Pons (tissue), 1 donor: ENCODE results near the gene TSC2.
"Not testable (repeated sequence)": the region's sequence is repeated elsewhere in the genome, so short reads cannot be mapped to it uniquely, and the experiment has no call there.

ENCODE experiments used
- DNase-seq: peaks from one replicate; pipeline ENCODE4 v3.0.0-alpha.2; 2016; ENCODE audit warnings: low spot score

Gene TSC2

DNA sequence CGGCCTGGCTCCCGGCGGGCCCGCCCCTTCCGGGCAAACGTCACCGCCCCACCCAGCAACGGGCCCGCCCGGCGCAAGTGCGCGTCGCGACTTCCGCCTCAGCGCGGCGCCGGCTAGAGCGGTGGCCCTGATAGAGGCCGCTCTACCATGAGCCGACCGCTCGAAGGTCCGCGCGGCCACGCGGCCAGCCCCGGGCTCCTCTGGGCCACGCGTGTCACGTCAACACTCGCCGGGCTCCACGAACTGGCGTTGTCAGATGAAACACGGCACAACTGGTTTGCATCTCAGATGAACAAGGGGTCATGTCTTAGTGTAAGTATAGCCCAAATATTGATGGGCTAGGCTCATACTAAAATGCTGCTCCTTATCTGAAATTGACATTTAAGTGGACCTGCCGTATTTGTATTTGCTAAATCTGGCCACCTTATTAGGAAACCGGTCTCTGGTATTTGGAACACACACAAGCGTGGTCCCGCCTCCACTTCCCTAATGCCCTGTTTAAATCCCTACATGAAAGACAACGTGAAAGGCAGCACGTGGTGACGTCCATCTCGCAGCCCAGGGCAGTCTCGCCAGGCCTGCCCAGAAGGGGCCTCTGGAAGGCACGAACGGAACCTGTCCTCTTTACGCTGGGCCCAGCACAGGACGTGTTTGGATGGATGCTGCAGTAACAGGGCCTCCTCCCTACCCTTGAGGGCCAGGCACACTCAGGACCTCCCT lies 37.8 kb upstream of the TSC2 start, which contains the start of gene ZNF598:
TSS of gene ZNF598 (minus strand) at position 31 of the 720 bp plus-strand sequence.
- peak; percentile 87 for DNase-seq

DNA sequence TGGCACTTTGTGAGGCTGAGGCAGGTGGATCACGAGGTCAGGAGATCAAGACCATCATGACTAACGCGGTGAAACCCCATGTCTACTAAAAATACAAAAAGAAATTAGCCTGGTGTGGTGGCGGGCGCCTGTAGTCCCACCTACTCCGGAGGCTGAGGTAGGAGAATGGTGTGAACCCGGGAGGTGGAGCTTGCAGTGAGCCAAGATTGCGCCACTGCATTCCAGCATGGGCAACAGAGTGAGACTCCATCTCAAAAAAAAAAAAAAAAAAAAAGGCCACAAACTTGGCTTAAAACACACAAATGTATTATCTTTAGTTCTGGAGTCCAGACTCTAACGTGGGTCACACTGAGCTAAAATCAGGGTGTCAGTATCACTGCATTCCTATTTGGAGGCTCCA lies 36.1 kb upstream of the TSC2 start:
- DNase-seq, result not testable (repeated sequence)

DNA sequence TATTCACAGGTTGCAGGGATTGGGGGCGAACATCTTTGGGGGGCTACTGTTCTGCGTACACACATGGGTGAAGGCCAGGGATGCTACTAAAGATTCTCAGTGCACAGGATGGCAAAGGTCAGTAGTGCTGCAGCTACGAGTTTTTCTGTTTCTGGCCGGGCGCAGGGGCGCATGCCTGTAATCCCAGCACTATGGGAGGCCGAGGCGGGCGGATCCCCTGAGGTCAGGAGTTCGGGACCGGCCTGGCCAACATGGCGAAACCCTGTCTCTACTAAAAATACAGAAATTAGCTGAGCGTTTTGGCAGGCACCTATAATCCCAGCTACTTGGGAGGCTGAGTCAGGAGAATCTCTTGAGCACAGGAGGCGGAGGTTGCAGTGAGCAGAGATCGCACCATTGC lies 34.3 kb upstream of the TSC2 start:
- DNase-seq, result no peak

DNA sequence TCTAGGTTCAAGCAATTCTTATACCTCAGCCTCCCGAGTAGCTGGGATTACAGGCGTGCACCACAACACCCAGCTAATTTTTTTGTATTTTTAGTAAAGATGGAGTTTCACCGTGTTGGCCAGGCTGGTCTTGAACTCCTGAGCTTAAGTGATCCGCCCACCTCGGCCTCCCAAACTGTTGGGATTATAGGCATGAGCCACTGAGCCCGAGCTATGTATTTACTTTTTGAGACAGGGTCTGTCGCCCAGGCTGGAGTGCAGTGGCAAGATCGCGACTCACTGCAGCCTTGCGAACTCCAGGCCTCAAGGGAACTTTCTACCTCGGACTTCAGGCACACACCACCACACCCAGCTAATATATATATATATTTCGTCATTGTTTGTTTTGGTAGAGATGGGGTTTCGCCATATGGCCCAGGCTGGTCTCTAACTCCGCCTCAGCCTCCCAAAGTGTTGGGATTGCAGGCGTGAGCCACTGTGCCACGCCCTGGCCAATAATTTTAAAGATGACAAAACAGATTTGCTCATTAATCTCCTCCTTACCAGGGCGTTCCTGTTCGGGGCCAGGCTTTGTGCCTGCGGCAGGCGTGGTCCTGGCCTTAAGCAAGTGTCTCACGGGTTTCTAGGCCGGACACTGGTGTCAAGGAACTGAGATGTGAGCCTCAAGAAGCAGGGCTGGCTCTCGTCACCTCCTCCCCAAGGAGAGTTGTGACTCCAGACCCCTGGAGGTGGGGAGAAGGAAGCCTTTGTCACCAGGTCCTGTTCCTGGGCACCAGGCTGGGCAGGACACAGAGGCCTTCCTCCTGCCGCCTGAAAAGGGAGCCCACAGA lies 32.5 kb upstream of the TSC2 start:
- no peak for DNase-seq

DNA sequence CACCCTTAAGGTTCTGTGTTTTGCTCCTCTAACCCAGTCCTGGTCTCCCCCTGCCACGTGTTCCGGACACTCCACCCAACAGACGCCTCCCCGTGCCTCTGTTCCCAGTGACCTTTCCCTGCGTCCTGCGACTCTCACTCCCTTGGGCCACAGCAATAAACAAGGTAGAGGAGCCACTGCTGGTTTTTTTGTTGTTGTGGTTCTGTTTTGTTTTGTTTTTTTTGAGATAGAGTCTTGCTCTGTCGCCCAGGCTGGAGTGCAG lies 31.9 kb upstream of the TSC2 start:
- no peak for DNase-seq

DNA sequence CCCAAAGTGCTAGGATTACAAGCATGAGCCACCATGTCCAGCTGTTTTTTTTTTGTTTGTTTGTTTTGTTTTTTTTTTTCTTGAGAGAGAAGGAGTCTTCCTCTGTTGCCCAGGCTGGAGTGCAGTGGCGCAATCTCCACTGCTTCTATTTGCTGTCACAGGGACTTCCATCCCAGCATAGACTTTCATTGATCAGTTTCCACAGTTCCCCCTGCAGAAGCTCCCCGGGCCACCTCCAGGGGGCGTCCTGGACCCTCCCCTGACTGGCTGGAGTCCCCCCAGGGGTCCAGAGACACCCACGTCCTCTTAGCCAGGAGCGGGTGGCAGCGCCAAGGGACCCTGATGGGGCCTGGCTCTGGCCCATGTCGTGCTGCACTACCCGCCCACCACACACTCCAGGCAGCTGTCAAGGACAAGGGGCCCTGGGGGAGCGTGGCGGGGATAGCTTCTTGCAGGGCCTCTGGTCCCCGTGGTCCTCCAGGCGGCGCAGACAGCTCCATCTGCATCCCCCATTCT lies 31.3 kb upstream of the TSC2 start:
- no peak for DNase-seq

DNA sequence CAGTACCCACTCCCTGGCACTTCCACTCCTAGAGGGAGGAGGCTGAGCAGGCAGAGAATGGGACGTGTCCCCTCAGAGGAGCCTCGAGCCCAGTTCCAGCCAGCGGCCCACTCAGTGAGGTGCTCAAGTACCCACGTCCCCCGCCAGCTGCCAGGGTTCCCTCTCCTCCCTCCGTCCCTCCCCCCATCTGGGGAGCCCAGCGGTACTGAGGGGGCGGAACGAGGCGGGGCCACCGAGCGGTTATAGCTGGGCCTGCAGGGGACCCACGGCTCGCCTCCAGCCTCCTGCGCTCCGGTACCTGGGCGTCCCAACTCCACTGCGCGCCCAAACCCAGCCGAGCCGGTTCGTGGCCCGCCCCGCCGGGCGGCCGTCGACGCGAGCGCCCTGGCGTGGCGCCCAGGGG lies 28.3 kb upstream of the TSC2 start, which contains the start of gene NPW:
TSS of gene NPW (plus strand) at position 268 of the 403 bp plus-strand sequence.
- no peak for DNase-seq

DNA sequence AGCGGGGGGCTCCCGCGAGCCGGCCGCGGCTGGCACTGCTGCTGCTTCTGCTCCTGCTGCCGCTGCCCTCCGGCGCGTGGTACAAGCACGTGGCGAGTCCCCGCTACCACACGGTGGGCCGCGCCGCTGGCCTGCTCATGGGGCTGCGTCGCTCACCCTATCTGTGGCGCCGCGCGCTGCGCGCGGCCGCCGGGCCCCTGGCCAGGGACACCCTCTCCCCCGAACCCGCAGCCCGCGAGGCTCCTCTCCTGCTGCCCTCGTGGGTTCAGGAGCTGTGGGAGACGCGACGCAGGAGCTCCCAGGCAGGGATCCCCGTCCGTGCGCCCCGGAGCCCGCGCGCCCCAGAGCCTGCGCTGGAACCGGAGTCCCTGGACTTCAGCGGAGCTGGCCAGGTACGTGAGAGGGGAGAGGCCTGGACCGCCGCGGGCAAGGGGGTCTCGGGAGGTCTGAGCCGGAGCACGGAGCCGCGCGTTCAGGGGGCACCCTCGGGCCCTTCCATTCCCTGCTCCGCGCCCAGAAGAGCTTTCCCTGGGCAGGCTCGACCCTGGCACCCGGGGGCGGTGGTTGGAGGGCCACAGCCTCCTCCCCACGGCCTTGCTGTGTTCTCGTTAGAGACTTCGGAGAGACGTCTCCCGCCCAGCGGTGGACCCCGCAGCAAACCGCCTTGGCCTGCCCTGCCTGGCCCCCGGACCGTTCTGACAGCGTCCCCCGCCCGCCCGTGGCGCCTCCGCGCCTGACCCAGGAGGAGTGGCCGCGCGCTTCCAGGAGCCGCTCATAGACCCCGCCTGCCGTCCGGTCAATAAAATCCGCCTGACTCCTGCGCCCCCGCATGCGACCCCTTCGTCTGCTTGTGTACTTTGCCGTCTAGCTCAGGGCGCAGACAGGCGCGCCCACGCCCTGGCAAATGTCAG lies 27.6 kb upstream of the TSC2 start:
- no peak for DNase-seq

DNA sequence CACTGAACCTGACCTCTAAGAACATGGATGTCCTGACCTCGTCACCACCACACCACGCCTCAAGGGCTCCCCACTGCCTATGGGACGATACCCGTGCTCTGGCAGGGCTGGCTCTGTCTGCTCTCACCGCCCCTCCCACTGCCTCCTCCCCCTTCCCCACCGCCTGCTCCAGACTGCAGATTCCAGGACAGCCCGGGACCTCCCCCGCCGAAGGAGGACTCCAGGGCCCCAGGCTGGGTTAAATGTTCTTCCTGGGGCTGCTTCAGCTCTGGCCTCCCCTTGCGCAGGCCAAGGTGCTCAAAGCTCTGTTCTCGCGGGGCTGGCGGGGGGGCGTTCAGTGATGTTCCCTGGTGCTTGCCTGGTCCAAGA lies 25.1 kb upstream of the TSC2 start:
- no peak for DNase-seq

DNA sequence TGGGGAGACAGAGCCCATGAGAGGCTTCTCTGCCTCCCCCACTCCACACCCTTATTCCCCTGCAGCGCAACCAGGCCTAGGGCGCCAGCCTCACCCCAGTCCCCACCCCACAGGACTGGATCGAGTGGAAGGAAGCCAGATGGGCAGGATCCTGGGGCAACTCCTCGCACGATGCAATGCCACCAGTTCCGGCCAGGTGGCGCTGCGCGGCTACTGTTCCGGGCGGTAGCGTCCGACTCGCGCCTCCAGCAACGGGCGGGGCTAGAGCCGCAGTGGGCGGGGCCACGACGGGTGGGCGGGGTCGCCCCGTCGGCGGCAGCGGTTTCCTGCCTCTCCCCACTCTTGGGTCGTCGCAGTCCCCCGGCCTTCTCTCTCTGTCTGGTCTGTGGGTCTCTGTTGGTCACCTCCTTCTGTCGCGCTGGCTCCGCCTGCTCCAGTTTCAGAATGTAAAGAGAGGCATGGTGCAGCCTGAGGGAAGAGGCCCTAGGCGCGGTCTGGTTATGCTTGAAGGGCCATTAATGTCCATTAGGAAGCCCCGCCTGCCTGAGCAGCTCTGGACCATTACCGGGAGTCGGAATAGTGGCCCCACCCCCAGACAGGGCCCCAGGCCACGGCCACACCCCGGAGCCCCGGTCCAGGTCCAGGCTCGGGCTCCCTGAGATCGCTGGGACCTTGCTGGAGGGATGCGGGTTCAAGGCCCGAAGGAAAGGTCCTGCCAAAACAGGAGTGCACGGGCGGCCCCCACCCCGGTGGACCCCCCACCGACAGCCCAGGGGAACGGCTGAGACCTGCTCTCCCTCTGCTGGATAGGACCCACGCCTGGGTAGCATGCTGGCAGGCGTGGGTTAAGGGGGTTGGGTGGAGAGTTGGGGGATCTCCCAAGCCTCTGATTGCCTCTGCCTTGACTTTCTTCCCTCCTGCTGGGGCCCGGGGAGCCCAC lies 24.4 kb upstream of the TSC2 start:
- peak; percentile 82 for DNase-seq

DNA sequence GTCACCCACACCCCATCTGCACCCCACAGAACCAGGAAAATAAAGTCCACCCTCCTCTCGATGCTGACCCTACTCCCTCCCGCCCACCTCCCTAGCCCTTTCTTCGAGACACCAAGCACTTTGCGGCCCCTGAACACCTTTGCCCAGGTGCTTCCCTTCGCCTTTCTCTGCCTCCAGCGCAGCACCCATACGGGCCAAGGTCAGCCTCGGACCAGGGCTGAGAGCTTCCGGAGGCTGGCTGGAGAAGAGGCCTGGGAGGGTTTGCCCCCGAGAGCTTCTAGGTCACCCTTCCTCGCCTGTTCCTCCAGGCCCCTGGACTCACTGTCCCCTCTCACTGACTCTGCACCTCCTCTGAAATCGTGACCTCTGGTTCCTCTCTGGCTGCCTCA lies 23.8 kb upstream of the TSC2 start:
- no peak for DNase-seq

DNA sequence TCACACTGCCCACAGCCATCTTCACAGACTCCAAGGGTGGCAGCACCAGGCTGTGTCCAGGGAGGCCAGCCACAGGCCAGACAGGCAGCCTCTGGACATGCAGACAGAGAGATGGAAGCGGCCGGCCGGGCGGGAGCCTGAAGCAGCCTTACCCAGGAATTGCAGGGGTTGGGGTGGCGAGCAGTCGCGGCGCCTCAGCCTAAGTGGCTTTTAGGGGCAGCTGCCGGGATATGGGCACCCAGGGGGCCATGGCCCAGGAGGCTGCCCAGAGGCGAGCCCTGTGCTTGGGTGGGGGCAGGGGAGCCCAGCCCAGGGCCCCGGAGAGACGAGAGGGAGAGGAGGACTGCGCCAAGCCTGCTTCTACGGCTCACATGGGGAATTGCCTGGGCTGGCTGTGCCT lies 22.5 kb upstream of the TSC2 start:
- no peak for DNase-seq

DNA sequence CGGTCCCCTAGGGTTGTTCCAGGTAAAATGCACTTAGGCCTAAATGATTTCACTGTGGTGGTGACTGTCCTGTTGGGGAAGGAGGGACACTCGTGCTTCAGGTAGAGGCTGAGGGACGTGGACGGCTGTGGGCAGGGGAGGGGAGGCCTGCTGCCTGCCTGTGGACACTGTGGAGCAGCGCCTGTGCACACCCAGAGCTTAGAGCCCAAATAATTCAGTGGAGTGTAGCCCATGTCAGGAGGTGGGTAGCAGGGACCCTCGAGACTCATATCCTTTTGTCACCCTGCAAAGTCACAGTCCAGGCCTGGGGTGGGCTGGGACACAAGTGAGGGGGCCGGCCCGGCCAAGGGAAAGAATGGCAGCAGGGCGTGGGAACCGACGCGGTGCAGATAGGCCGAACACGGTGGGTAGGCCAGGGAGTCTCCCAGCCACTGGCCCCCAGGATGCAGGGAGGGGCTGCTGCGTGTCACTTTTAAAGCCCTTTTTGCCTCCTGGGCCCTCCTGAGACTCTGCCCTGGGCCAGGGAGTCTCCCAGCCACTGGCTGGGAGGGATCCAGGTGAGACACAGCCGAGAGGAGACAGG lies 21.8 kb upstream of the TSC2 start:
- DNase-seq, result no peak

DNA sequence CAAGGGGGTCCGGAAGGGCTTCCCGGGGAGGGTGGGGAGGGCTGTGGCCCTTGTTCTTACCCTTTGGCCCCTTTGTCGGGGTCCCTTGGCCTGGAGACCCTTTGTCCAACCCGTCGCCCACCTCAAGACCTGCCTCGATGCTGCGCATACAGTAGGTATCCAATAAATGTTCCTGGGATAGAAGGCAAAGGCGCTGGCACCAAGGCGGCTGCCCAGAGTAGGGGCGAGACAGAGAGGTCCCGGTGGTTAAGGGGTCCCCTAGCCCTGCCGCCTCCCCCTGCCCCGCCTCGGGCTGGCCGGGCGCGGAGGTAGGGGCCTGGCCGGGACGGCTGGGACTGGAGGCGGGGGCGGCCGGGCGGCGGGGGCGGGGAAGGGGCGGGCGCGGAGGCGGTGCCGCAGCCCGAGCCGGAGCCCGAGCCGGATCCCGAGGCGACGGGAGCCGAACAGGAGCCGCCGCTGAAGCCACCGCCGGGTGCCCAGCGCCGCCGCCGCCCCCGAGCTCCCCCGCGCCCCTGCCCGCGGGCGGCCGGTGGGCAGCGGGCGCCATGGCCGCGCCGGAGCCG lies 21.2 kb upstream of the TSC2 start, which contains the start of gene NHERF2:
TSS of gene NHERF2 (plus strand) at position 442 of the 563 bp plus-strand sequence. CDS start at position 546, 104 bp downstream.
- DNase-seq, result no peak

DNA sequence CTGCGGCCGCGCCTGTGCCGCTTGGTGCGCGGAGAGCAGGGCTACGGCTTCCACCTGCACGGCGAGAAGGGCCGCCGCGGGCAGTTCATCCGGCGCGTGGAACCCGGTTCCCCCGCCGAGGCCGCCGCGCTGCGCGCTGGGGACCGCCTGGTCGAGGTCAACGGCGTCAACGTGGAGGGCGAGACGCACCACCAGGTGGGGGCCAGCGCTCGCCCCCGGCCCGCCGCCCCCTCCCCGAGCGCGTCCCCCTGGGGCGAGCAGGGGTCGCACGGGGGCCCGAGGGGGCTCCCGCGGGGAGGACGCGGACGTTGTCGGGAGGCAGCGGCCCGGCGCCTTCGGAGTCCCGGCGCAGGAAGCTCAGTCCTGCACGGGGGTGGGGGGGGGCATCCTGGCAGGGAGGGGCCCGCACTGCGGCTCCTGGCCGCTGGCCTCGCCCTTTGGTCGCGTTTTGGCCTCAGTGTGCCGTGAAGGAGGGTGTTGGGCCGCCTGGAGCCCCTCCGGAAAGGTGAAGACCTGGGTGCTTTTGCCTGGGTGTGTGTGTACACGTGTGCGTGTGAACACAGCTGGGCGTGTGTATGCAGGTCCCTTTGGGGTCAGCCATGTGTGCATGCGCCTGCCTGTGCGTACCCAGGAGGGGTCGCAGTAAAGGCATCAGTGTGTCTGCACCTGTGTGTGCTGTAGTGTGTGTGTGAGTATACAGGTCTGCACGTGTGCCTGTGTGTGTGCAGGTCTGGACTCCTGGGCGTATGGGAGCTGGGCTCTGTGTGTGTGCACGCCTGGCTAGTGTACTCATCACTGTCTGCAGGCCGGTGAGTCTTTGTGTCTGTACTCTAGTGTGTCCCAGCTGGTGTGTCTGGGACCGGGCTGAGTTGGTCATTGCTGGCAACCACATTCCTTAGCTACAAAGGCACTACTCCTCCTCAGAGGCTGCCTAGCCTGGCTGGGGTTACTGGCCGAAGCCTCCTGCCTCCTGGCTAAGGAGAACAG lies 20.5 kb upstream of the TSC2 start:
- DNase-seq, result no peak

DNA sequence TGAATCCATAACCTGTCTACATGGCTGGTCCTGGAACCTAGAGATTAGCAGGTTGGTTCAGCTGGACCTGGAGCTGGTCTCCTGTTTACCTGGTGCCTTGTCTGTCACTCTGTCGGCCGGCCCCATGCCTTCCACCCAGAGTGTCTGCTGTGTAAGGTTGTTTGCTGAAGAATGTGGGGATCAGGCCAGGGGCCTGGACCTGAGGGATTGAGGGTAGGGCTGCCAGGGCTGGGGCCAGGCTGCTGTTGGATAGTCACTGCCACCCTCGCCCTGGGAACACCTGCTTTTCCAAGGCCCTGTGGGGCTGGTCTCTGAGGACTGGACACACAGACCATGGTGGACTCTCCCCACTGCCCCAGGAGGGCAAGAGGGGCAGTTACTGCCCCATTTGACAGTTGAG lies 19.6 kb upstream of the TSC2 start:
- no peak for DNase-seq

DNA sequence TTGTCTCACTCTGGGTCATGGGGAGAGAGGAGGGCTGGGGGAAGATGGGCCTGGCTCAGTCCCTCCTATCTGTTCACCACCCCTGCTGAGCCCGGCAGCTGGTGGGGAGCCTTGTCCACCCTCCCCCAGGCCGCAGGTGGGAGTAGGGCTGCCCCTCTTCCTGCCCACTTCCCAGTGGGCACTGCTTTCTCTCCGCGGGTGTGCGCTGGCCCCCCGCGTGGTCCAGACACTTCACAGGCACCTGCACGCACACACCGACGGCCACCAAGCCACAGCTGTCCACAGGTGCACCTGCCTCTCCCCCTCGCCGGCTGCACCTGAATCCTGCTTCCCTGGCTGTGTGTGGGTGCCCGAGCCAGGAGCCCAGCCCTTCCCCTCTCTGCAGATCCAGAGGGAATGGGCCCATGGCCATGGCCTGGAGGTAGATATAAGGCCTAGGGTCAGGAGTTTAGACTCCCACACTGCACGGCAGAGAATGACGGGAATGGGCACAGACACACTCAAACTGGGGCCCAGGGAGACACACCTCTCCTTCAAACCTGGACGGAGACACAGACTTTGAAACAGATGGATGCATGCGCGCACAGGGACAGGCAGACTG lies 19.1 kb upstream of the TSC2 start:
- no peak for DNase-seq

DNA sequence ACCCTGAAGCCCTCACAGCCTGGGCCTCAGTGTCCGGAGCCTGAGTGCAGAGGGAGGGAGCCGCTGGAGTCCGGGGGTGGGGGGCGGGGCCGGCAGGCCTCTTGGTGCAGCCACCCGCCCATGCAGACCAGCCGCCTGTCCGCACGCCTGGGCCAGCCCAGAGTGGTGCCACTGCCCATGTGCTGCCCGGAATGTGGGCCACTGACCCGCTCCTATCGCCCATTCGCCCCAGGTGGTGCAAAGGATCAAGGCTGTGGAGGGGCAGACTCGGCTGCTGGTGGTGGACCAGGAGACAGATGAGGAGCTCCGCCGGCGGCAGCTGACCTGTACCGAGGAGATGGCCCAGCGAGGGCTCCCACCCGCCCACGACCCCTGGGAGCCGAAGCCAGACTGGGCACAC lies 18.4 kb upstream of the TSC2 start:
- no peak for DNase-seq

DNA sequence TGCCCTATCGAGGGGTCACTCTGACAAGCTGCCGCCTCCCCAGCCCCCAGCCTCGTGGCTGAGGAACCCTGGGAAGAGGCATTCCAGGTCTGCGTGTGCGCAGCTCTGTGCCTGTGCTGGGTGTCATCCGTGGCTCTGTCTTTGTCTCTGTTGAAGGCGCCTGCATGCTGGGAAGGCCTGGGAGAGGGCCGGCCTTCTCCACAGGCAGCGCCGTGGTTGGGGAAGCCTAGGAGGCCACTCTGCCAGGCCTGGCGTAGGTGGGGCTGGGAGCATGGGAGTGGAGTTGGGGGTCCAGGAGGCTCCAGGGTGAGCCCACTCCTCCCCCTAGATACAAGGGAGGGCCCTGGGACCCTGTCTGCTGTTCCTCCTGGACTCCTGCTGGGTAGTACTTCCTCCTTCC lies 17.7 kb upstream of the TSC2 start:
- DNase-seq, result no peak
